ENCODE results near the gene FAM111B.
A peak's percentile ranks its signal among the peaks of the same experiment; 100 is the strongest.

GRCh38 chr11:59145534-59145933, 38.5 kb downstream of the FAM111B start:
- TF ChIP-seq POLR2AphosphoS5 (IDR thresholded peaks at IDR 0.05) (peak in 1 of 3 donors; percentile 33), CTCF (IDR thresholded peaks at IDR 0.05) (no peak), POLR2A (IDR thresholded peaks at IDR 0.05) (no peak), EP300 (IDR thresholded peaks at IDR 0.05; ENCODE audit: low read depth) (no peak)
